Sigmoid colon (tissue), 7 donors: ENCODE measurements around the gene ENTHD1. TPM values are rescaled to one million over a fixed set of nuclear protein-coding genes. Genes with fewer than 3 reads are reported as not detected.

Experiments
- DNase-seq: peaks from one replicate; pipeline ENCODE4 v3.0.0-alpha.2; 2019
- H3K27ac ChIP-seq, 4 donors: fragments of 200-600 bp; sonication (generic); one replicate each; pipeline ENCODE4 v1.5.1; 2016 to 2019; ENCODE audit warnings: mild to moderate bottlenecking in 1 of 4
- H3K27me3 ChIP-seq, 3 donors: fragments of 200-600 bp; sonication (generic); one replicate each; pipeline ENCODE4 v1.5.1; 2019; ENCODE audit warnings: mild to moderate bottlenecking in 1 of 3
- H3K36me3 ChIP-seq, 4 donors: fragments of 200-600 bp; sonication (generic); one replicate each; pipeline ENCODE4 v1.5.1; 2016 to 2019
- H3K4me1 ChIP-seq, 4 donors: fragments of 200-600 bp; sonication (generic); one replicate each; pipeline ENCODE4 v1.5.1; 2017 to 2019
- H3K4me3 ChIP-seq, 4 donors: fragments of 200-600 bp; sonication (generic); one replicate each; pipeline ENCODE4 v1.5.1; 2017 to 2019; ENCODE audit warnings: mild to moderate bottlenecking in 2 of 4, moderate library complexity in 1 of 4
- H3K9me3 ChIP-seq, 4 donors: fragments of 200-600 bp in 3 of 4; sonication (generic) in 3 of 4; one replicate each; pipeline versions ENCODE4 v1.5.1 to v1.6.1; 2013 to 2019
- EP300 ChIP-seq, 4 donors: sonication (generic); formaldehyde crosslinking; IDR thresholded peaks; one replicate each; pipeline ENCODE4 v1.6.1; 2017; ENCODE audit warnings: antibody characterized with exemption in 4 of 4
- POLR2A ChIP-seq, 2 donors: fragments of 450-650 bp; IDR thresholded peaks; one replicate each; pipeline ENCODE4 v1.6.1; 2016; ENCODE audit warnings: antibody characterized with exemption in 2 of 2, mild to moderate bottlenecking in 2 of 2, moderate library complexity in 2 of 2
- POLR2AphosphoS5 ChIP-seq, 4 donors: sonication (generic); formaldehyde crosslinking; IDR thresholded peaks; one replicate each; pipeline ENCODE4 v1.6.1; 2017; ENCODE audit warnings: antibody characterized with exemption in 4 of 4
- WGBS, 2 donors: extraction: QIAGEN DNeasy Blood & Tissue Kit; methylation state at CpG; one replicate each; pipeline ENCODE4 v1.1.7; 2013; 5-methylcytosine and 5-hydroxymethylcytosine counted together
- intact Hi-C: fragments of 100-400 bp; cut with DNase I; formaldehyde crosslinking; loops from one replicate; pipeline ENCODE4 v1.15.1; 2023
- polyA plus RNA-seq, 3 donors: library from polyadenylated mRNA; stranded (reverse); fragments of 200-250 nt; gene quantifications; one replicate each; pipeline ENCODE4 v1.2.3, GENCODE V29; 2013
- total RNA-seq, 4 donors: library from RNA; depleted of rRNA; stranded (reverse); fragments of >200 nt; gene quantifications; one replicate each; pipeline ENCODE4 v1.1.0, GENCODE V29; 2016
- TF ChIP-seq, protein P1 (sequence below), 4 experiments: fragments of 450-650 bp in 3 of 4; fragments of 200-600 bp in 1 of 4; IDR thresholded peaks; one replicate each; pipeline ENCODE4 v1.5.1; 2016 to 2019; ENCODE audit warnings: antibody characterized with exemption in 4 of 4, mild to moderate bottlenecking in 3 of 4, moderate library complexity in 2 of 4
- donor health status: healthy with polysubstance abuse.
- donor health status: Bipolar disorder and iron deficiency.
- donor health status: healthy.

Gene ENTHD1
- total and polyA plus RNA-seq, 7 donors: 0.09 TPM; not detected in 6

- TF ChIP-seq POLR2AphosphoS5 (IDR thresholded peaks at IDR 0.05): no peak
- TF ChIP-seq, protein P1, sequence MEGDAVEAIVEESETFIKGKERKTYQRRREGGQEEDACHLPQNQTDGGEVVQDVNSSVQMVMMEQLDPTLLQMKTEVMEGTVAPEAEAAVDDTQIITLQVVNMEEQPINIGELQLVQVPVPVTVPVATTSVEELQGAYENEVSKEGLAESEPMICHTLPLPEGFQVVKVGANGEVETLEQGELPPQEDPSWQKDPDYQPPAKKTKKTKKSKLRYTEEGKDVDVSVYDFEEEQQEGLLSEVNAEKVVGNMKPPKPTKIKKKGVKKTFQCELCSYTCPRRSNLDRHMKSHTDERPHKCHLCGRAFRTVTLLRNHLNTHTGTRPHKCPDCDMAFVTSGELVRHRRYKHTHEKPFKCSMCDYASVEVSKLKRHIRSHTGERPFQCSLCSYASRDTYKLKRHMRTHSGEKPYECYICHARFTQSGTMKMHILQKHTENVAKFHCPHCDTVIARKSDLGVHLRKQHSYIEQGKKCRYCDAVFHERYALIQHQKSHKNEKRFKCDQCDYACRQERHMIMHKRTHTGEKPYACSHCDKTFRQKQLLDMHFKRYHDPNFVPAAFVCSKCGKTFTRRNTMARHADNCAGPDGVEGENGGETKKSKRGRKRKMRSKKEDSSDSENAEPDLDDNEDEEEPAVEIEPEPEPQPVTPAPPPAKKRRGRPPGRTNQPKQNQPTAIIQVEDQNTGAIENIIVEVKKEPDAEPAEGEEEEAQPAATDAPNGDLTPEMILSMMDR (IDR thresholded peaks at IDR 0.05): no peak
- TF ChIP-seq EP300 (IDR thresholded peaks at IDR 0.05): no peak
- no peak for TF ChIP-seq POLR2A (IDR thresholded peaks at IDR 0.05)
- Histone ChIP-seq H3K9me3 (no peaks in the 10 kb centered on the region), H3K36me3 (no peaks in the 10 kb centered on the region), H3K4me3 (no peak overlapping the region), H3K4me1 (no peaks in the 10 kb centered on the region), H3K27ac (no peak overlapping the region), H3K27me3 (peaks cover 0 to 33% (median 13%) of the 10 kb centered on the region in 3 donors)
- DNase-seq: no peak
- intact Hi-C loops: no loop called here
- WGBS, 2 donors: 58 to 81% methylated on average over 6 of the region's 6 CpGs
These were observed 43.1 kb upstream of the ENTHD1 start for GRCh38 chr22:39936523-39937145.

GRCh38 chr22:39935612-39936011 lies 42.1 kb upstream of the ENTHD1 start:
- DNase-seq: no peak
- H3K9me3 ChIP-seq: no peaks in the 10 kb centered on the region
- H3K4me3 ChIP-seq: no peak overlapping the region
- H3K27ac ChIP-seq: no peak overlapping the region
- WGBS, 2 donors: 73 to 87% methylated on average over 6 of the region's 6 CpGs
- no peak for TF ChIP-seq POLR2A (IDR thresholded peaks at IDR 0.05)
- TF ChIP-seq POLR2AphosphoS5 (IDR thresholded peaks at IDR 0.05): no peak
- TF ChIP-seq, protein P1 (IDR thresholded peaks at IDR 0.05): no peak
- TF ChIP-seq EP300 (IDR thresholded peaks at IDR 0.05): no peak
- intact Hi-C loops: no loop called here
- no peaks in the 10 kb centered on the region for H3K4me1 ChIP-seq
- H3K27me3 ChIP-seq: peaks cover 0 to 43% (median 14%) of the 10 kb centered on the region in 3 donors
- no peaks in the 10 kb centered on the region for H3K36me3 ChIP-seq

DNA sequence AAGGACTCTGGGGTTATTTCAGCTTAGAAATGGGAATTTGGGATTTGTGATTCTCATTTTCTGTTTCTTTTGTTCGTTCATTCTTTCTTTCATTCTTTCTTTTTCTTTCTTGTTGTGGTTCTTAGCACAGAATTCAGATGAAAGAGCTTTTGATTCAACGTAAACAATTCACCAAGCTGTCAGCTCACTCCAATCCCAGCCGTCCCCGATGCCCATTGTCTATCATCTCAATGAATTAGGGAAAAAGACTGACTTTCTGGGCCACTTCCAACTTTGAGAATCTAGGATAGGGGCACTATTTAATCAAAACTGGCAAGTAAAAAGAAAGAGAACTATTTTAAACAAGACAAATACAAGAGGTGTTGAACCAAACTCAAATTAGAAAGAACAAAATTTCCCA lies 41.6 kb upstream of the ENTHD1 start:
- no peaks in the 10 kb centered on the region for H3K9me3 ChIP-seq
- DNase-seq: no peak
- intact Hi-C loops: no loop called here
- H3K4me1 ChIP-seq: no peaks in the 10 kb centered on the region
- WGBS, 2 donors: 68 to 84% methylated on average over 4 of the region's 4 CpGs
- H3K4me3 ChIP-seq: no peak overlapping the region
- TF ChIP-seq POLR2AphosphoS5 (IDR thresholded peaks at IDR 0.05) (no peak), EP300 (IDR thresholded peaks at IDR 0.05) (no peak), POLR2A (IDR thresholded peaks at IDR 0.05) (no peak)
- TF ChIP-seq, protein P1 (IDR thresholded peaks at IDR 0.05): no peak
- no peaks in the 10 kb centered on the region for H3K36me3 ChIP-seq
- H3K27me3 ChIP-seq: peaks cover 0 to 48% (median 19%) of the 10 kb centered on the region in 3 donors
- H3K27ac ChIP-seq: no peak overlapping the region

GRCh38 chr22:39933741-39934140 lies 40.2 kb upstream of the ENTHD1 start:
- DNase-seq: no peak
- intact Hi-C loops: no loop called here
- peaks cover 0 to 56% (median 19%) of the 10 kb centered on the region in 3 donors for H3K27me3 ChIP-seq
- 67 to 91% methylated on average over 8 of the region's 8 CpGs for WGBS, 2 donors
- no peaks in the 10 kb centered on the region for H3K36me3 ChIP-seq
- H3K9me3 ChIP-seq: no peaks in the 10 kb centered on the region
- TF ChIP-seq POLR2AphosphoS5 (IDR thresholded peaks at IDR 0.05): no peak
- TF ChIP-seq, protein P1 (IDR thresholded peaks at IDR 0.05): no peak
- no peak for TF ChIP-seq POLR2A (IDR thresholded peaks at IDR 0.05)
- TF ChIP-seq EP300 (IDR thresholded peaks at IDR 0.05): no peak
- H3K4me3 ChIP-seq: no peak overlapping the region
- no peaks in the 10 kb centered on the region for H3K4me1 ChIP-seq
- no peak overlapping the region for H3K27ac ChIP-seq
